Stimulated activated CD8-positive, alpha-beta memory T cell treated with anti-CD3 and anti-CD28 coated beads, Interleukin-12 subunit alpha, Interleukin-12 subunit beta, amount 100 ng/mL, for 1 hour (primary cell): Measurements from ENCODE around the gene ATCAY.
"Not testable (repeated sequence)": the region's sequence is repeated elsewhere in the genome, so short reads cannot be mapped to it uniquely, and the experiment has no call there.

Experiments
- DNase-seq: peaks from one replicate; pipeline ENCODE4 v3.0.0-alpha.2; 2020; ENCODE audit warnings: low read depth

Gene ATCAY

GRCh38 chr19:3855320-3855719 lies 25.2 kb upstream of the ATCAY start:
- no peak for DNase-seq

DNA sequence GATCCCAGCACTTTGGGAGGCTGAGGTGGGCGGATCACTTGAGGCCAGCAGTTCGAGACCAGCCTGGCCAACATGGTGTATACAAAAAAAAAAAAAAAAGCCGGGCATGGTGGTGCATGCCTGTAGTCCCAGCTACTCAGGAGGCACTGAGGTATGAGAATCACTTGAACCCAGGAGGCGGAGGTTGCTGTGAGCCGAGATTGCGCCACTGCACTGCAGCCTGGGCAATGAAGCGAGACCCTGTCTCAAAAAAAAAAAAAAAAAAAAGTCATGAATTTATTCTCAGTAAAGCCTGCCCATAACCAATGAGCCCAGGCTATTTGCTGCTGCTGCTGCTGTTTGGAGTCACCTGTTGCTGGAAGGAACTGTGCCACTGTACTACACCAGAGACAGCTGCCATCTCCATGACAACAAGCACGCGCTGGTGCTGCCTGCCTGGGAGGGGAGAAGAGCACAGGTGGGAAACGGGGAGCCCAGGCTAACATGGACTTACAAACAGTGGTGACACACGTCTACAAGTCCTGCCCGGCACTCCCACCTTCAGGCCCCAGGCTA lies 23.0 kb upstream of the ATCAY start:
- DNase-seq, result no peak

DNA sequence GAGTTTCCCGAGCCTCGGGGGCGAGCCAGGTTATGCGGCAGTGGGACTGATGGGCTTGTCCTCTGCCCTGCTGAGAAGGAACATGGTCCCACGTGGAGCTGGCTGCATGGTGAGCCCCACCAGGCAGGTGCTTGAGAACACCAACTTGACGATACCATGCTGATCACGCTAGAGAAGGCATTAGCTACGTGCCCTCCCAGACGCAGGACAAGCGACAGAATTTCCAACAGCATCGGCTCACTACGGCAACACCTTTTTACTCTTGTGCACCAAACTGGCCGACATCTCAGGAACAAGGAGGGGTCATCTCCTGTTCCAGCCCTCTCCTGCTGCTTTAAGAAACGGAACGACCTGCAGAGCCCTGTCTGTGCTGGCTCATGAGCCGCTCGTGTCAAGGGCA lies 20.0 kb upstream of the ATCAY start:
- no peak for DNase-seq

DNA sequence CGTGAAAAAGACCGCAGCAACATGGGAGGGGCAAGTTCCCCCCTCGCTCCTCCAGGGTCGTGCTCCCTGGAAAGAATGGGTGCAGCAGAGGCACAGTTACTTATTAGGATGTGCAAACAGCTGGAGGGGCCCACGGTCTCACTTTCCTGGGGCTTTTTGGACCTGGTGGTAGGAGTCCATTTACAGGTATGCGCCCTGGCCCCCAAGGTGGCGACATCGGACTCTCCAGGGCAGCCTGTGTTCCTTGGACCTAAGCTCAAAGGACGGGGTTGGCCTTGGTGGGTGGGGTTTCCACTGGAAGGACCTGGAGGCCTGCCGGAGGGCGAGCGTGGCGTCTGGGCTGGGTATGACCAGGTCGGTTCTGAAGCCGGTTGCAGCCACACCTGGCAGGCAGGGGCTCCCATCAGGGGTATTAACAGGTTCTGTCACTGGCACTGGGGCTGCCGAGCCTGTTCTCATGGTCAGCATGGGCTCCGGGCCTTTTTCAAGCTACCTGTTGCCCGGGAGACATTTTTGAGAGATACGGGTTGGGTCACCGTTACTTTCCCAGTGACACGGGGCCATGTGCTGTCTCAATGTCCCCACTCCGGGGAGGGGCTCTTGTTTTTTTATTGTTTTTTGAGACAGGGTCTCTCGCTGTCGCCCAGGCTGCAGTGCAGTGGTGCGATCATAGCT lies 17.5 kb upstream of the ATCAY start:
- no peak for DNase-seq

DNA sequence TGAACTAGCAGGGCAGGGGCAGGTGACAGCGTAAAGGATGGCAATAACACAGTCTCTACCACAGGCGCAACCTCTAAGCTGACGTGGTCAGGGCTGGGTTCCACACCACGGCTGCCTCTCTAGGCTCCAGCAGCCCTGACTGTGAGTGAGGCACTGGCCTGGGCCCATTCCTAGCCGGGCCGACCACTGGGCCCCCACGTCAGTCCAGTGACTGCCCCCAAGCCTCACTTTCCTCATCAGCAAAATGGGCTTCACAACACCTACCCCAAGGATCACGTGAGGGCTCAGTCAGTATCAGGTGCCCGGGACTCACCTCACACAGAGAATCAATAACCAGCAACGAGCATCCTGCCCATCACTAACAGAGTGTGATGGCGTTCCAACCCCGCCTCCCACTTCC lies 16.8 kb upstream of the ATCAY start:
- no peak for DNase-seq

DNA sequence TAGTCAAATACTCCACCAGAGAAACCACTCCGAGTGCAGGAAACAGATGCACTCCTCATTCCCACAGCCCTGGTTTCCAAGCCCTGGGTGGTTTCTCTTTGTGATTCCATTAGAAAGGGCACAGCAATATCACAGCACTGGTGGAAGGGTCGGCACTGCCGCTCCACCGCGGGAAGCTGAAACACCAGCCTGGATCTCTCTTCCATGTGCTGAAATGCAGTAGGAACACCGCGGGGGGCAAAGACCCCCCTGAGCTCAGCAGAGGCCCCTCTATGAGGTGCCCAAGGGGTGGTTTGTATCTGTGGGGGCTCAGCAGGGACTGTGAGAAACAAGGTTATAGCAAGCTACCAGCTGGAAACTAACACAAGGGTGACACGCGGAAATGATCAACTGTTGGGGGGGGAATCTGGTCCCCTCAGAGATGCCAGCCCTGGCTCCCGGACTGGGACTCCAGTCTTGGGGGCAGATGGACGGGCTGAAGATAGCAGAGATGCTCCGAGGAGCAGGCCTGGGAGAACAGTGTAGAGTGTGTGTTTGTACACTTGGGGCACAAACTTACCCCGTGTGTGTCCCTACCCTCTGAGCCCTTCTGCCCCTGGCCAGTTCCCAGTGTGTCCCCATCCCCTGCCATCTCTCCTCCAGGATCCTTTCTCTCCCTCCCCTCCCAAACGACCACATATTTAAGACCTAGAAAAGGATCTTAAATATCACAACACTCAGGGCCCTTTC lies 13.4 kb upstream of the ATCAY start:
- no peak for DNase-seq

DNA sequence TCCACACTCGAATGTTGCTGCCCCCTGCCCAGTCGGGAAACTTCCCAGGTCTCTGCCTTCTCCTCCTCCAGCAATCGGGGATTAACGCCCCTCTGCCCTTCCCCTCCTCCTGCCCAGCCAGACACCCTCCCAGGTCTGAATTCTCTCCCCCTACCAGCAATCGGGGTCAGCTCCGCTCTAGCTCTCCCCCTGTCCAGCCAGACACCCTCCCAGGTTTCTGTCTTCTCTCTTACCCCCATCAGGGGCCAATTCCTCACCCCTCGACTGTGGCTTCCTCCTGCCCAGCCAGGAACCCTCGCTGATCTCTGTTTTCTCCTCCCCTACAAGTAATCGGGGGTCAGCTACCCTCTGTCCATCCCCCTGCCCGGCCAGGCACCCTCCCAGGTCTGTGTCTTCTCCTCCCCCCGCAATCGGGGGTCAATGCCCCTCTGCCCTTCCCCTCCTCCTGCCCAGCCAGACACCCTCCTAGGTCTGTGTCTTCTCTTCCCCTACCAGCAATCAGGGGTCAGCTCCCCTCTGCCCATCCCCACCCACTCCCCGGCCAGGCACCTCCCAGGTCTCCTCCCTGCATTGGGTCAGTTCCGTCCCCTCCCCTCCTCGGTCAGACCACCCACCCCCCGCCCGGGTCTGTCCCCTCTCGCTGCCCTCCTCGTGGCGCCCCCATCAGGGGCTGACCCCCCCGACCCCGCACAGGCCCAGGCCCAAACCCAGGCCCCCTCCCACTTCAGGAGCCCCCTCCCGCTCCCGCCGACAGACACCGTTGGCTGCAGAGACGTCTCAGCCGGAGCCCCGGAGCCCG lies 12.3 kb upstream of the ATCAY start:
- DNase-seq, result no peak

DNA sequence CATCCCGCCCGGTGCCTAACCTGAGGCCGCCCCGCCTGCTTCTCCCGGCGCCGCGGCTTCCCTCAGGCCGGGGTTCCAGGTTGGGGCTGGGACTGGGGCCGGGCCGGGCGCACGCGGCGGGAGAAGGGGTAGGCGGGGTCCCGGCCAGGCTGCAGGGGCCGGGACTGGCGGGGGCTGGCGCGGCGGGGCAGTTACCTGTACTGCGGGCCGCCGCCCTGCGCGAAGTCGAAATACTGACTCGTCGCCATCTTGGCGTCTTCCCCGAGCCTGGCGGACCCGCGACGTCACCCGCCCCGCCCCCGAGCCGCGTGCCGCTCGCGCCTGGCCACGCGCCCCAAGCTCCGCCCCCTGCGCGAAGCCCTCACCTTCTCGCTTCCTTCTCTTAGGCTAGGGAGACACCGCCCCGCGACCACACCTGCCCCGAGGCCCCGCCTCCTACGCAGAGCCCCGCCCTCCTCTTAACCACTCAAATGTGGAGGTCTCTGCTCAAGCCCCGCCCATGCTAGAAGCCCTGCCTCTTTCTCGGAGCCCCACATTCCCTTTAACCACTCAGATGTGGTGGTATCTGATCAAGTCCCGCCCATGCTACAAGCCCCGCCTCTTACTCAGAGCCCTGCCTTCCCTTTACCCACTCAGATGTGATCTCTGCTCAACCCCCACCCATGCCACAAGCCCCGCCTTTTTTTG lies 11.6 kb upstream of the ATCAY start, which contains the start of gene ZFR2:
ZFR2 (minus strand) TSS at position 269 of the 687 bp plus-strand sequence; CDS start at position 248, 21 bp downstream.
- DNase-seq, result no peak

DNA sequence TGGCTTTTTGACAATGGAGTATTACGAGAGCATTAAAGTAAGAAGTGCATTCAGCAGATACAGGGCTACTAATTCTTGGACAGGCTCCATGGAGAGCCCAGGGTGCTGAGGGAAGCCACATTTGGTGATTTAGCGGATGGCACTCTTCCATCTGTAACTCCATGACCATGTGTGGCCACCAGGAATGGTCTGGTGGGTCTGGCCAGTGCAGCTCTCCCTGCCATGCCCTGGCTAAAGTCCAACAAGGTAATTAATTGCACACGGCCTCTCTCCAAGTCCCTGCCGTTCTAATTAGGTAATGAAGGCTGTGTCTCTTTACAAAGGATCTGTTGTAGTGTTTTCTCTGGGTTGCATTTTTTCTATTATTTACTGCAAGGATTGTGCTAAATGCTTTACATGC lies 7.3 kb upstream of the ATCAY start:
- DNase-seq, result no peak

DNA sequence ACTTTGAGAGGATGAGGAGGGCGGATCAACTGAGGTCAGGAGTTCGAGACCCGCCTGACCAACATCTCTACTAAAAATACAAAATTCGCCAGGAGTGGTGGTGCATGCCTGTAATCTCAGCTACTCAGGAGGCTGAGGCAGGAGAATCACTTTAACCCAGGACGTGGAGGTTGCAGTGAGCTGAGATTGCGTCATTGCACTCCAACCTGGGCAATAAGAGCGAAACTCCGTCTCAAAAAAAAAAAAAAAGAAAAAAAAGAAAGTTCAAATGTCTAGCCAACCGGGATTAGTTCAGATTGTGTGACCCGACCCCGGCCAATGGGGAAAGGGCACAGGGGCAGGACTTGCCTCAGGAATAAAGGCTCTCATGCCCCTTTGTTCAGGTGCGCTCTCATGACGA lies 5.8 kb upstream of the ATCAY start:
- not testable (repeated sequence) for DNase-seq

GRCh38 chr19:3879656-3880055 lies 829 bp upstream of the ATCAY start:
- DNase-seq, result no peak

DNA sequence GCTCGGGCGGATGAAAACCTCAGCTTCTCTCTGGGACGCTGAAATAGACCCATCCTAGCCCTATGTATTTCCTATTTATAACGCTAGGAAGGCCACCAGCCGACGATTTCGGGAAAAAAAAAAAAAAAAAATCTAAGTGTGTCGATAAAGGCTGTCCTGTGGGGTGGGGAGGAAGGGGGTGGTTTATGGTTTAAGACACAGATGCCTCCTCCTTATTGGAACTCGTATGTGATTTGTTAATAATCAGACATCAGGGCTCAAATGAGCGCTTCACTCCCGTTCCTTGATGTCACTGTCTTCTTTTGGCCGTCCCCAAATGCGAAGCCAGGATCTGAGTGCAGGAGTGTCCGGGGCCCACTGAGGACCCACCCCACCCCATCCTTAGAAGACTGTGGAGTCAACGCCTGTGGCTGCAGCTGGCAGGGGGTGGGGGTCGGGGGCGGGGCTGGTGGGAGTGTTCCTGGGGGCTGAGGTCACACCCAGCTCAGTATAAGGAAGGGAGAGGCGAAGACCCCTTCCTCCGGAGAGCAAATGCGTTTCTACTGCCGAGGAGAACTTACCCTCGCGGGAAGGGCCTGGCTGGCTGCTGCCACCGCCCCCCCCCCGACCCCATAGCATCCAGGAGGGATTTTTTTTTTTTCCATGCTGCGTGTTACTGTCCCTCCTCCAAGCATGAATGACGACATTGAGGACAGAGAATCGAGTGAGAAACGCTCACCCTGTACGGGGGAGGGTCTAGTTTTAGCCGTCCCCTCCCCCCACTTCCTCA lies 971 bp downstream of the ATCAY start:
- no peak for DNase-seq

DNA sequence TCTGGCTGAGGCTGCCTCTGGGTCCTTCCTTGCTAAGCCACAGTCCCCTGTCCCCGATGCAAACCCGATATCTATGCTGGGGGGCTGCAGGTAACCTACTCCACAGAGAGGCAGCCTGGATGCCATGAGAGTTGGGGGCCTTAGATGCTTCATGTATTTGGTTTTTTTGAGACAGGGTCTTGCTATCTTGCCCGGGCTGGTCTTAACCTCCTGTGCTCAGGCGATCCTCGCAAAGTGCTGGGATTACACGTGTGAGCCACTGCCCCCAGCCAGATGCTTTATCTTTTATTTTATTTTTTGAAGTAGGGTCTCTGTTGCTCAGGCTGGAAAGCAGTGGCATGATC lies 1.5 kb downstream of the ATCAY start:
- DNase-seq, result no peak

- no peak for DNase-seq
These were observed 10.1 kb downstream of the ATCAY start for GRCh38 chr19:3890591-3890990.

DNA sequence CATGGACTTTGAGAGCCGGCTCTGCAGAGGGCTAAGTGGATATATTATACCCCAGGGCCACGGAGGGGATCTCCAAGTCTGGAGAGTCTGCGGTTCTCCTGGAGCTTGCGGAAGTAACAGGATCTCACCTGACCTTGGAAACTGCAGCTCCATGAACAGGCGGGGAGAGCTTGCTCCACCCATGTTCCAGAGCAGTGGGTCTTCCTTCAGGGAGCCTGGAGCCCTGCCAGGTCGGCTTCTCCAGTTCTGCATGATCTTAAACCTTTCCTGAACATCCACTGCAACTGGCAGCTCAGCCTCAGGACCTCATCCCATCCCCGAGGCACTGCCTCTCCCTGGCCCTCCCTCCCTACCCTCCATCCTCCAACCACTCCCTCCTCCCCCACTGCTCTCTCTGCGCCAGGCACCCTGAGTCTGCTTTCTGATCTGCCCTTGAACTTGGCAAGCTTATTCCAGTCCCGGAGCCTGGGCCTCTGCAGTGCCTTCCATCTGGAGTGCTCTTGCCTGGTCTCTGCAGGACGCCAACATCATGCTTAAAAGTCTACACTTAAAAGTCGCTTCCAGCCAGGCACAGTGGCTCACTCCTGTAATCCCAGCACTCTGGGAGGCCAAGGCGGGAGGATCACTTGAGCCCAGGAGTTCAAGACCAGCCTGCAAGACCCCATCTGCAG lies 13.2 kb downstream of the ATCAY start:
- DNase-seq, result no peak

DNA sequence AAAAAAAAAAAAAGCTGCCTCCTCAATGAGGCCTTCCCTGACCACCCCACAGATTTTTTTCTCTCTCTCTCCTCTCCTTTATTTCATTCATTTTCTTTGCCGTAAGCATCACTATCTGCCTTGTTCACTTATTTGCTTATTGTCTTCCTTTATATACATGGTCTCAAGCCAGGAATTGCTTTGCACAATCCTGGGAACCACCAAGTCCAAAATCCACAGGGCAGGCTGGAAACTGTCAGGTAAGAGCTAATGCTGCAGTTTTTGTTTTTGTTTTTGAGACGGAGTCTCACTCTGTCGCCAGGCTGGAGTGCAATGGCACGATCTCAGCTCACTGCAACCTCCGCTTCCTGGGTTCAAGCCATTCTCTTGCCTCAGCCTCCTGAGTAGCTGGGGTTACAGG lies 14.5 kb downstream of the ATCAY start:
- not testable (repeated sequence) for DNase-seq

- DNase-seq, result no peak
These were observed 15.3 kb downstream of the ATCAY start for GRCh38 chr19:3895788-3896187.

DNA sequence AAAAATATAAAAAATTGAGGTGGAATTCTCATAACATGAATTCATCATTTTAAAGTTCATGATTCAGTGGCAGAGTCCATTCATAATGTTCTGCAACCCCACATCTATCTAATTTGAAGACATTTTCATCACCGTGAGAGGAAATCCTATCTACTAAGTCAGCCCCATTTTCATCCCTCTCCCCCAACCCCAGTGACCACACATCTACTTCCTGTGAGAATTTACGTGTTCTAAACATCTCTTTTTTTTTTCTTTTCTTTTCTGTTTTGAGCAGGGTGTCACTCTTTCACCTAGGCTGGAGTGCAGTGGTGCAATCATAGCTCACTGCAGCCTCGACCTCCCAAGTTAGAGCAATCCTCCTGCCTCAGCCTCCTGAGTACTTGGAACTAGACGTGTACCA lies 17.5 kb downstream of the ATCAY start:
- DNase-seq, result no peak

- DNase-seq, result no peak
These were observed 17.9 kb downstream of the ATCAY start for GRCh38 chr19:3898426-3898825.

DNA sequence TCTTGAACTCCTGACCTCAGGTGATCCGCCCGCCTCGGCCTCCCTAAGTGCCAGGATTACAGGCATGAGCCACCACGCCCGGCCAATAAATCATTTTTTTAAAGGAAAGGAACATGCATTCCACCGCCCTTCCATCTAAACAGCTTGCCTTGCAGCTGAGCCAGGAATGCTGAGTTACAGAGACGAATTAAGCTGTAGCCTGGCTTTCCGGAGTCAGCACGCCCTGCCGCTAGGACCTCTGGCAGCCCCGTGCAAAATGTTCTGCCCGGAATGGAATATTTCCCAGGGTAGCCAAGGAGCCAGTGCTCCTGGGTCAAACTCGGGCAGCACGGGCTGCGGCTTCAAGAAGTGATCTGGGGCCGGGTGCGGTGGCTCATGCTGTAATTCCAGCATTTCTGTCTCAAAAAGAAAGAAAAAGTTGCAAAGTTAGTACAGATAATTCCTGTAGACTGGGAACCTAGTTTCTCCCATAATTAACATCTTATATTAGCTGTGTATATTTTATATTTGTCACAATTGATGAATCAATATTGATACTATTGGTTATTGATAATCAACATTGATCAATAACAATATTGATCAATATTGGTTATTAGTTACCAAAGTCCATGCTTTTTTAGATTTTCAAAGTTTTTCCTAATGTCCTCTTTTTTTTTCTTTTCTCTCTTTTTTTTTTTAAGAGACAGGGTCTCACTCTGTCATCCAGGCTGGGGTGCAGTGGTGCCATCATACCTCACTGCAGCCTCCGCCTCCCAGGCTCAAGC lies 19.2 kb downstream of the ATCAY start:
- DNase-seq, result no peak
